Prostate gland (tissue), 2 donors: ENCODE results near the gene XRRA1.

Experiments
- CTCF ChIP-seq, 4 experiments: fragments of 200-600 bp in 2 of 4; fragments of 450-650 bp in 2 of 4; sonication (generic) in 2 of 4; IDR thresholded peaks; 1 replicate in 3 of 4; 2 replicates in 1 of 4; pipeline ENCODE4 v1.5.1; 2016 to 2019; ENCODE audit warnings: antibody characterized with exemption in 4 of 4, mild to moderate bottlenecking in 2 of 4, moderate library complexity in 2 of 4
- POLR2A ChIP-seq: fragments of 450-650 bp; IDR thresholded peaks from one replicate; pipeline ENCODE4 v1.6.1; 2016; ENCODE audit warnings: antibody characterized with exemption, mild to moderate bottlenecking
- POLR2AphosphoS5 ChIP-seq: sonication (generic); formaldehyde crosslinking; IDR thresholded peaks from one replicate; pipeline ENCODE4 v1.6.1; 2017; ENCODE audit warnings: antibody characterized with exemption

GRCh38 chr11:74980634-74981033 is 31.7 kb upstream of the XRRA1 start:
- no peak for TF ChIP-seq CTCF (IDR thresholded peaks at IDR 0.05)
- no peak for TF ChIP-seq POLR2A
- peak; percentile 10 for TF ChIP-seq POLR2AphosphoS5
